Smooth muscle cell (in vitro differentiated cells): ENCODE data around the gene KLHL22. TPM values are rescaled to one million over a fixed set of nuclear protein-coding genes. Genes with fewer than 3 reads are reported as not detected.
A peak's percentile ranks its signal among the peaks of the same experiment; 100 is the strongest.
"Not testable (repeated sequence)": the region's sequence is repeated elsewhere in the genome, so short reads cannot be mapped to it uniquely, and the experiment has no call there.

ENCODE experiments used
- DNase-seq: peaks from one replicate; lab custom pipeline; 2025; ENCODE audit not compliant: unreplicated experiment; lab: John Stamatoyannopoulos, UW
- H2AFZ ChIP-seq: fragments of 200-600 bp; sonication (generic); 2 replicates; pipeline ENCODE4 v1.6.0; 2016; ENCODE audit warnings: antibody characterized with exemption, low read depth, mild to moderate bottlenecking
- H3F3A ChIP-seq: fragments of 200-600 bp; sonication (generic); 2 replicates; pipeline ENCODE4 v1.6.0; 2017; ENCODE audit warnings: antibody characterized with exemption, low read depth
- H3K27ac ChIP-seq: fragments of 200-600 bp; sonication (generic); 2 replicates; pipeline ENCODE4 v1.5.1; 2016; ENCODE audit warnings: low read depth, mild to moderate bottlenecking
- H3K27me3 ChIP-seq: fragments of 200-600 bp; sonication (generic); 2 replicates; pipeline ENCODE4 v1.6.1; 2016; ENCODE audit warnings: low read depth, mild to moderate bottlenecking
- H3K36me3 ChIP-seq: fragments of 200-600 bp; sonication (generic); 2 replicates; pipeline ENCODE4 v1.5.1; 2016; ENCODE audit warnings: low read depth
- H3K4me1 ChIP-seq: fragments of 200-600 bp; sonication (generic); 2 replicates; pipeline ENCODE4 v1.5.1; 2016; ENCODE audit warnings: low read depth
- H3K4me2 ChIP-seq: fragments of 200-600 bp; sonication (generic); 2 replicates; pipeline ENCODE4 v1.6.0; 2016; ENCODE audit warnings: mild to moderate bottlenecking
- H3K4me3 ChIP-seq: fragments of 200-600 bp; sonication (generic); 2 replicates; pipeline ENCODE4 v1.5.1; 2016; ENCODE audit warnings: mild to moderate bottlenecking
- H3K79me2 ChIP-seq: fragments of 200-600 bp; sonication (generic); 2 replicates; pipeline ENCODE4 v1.6.0; 2016; ENCODE audit warnings: low read depth, mild to moderate bottlenecking
- H3K9ac ChIP-seq: fragments of 200-600 bp; sonication (generic); 2 replicates; pipeline ENCODE4 v1.6.0; 2016; ENCODE audit warnings: low read depth
- H3K9me3 ChIP-seq: fragments of 200-600 bp; sonication (generic); replicated peaks from 2 replicates; pipeline ENCODE4 v1.5.1; 2016; ENCODE audit warnings: low read depth
- H4K20me1 ChIP-seq: fragments of 200-600 bp; sonication (generic); 2 replicates; pipeline ENCODE4 v1.6.0; 2016; ENCODE audit warnings: low read depth
- WGBS: methylation state at CpG from one replicate; pipeline ENCODE4 v1.1.7; 2016; ENCODE audit warnings: low lambda C conversion rate; 5-methylcytosine and 5-hydroxymethylcytosine counted together
- polyA plus RNA-seq: library from polyadenylated mRNA; unstranded; fragments of >200 nt; fragmentation: Nextera tagmentation; extraction: Ambion mirVana; gene quantifications from 2 replicates; pipeline ENCODE4 v1.2.1, GENCODE V29; 2016
- total RNA-seq: library from RNA; depleted of rRNA; stranded (reverse); fragments of >200 nt; gene quantifications from 2 replicates; pipeline ENCODE4 v1.2.3, GENCODE V29; 2014
- TF ChIP-seq, protein P1 (sequence below): fragments of 200-600 bp; sonication (generic); IDR thresholded peaks from 2 replicates; pipeline ENCODE4 v1.5.1; 2017; ENCODE audit warnings: borderline replicate concordance, mild to moderate bottlenecking, antibody characterized with exemption; ENCODE audit not compliant: insufficient read depth, poor library complexity, severe bottlenecking

The KLHL22 gene
- total and polyA plus RNA-seq, 2 experiments from 2014 or later: 17.1 to 27.3 TPM

DNA sequence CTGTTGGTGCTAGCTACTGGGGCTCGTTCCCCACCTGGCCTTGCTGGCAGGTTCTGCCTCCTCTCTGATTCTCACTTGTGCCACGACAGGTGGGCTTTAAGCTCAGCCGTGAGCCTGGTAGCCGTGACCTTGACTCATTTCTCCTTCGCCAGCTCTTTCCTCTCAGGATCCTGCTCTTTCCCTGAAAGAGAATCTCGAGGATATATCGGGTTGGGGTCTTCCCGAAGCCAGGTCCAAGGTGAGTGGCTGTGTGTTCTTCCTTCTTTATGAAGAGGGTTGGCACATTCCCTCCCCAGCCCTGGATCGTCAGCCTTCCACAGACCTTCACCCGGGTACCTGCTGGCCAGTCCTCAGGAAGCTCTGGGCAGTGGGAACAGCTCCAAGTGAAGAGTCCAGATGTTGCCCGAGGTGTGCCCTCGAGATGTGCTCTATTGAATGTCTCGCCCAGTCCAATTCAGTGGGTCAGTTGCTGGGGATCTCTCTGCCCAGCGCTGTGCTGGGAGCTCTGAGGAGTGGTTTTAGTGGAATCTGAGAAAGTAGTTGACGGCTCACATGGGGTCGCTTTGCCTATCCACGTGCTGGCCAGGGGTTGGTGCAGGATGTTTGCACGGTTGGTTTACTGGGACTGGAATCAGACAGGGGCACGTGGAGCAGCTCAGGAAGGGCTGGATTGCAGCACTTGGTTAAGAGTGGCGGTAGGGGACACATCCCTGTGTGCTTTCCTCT, 100.3 kb downstream of the KLHL22 start:
- Histone ChIP-seq H4K20me1 (peaks cover 36% of the 10 kb centered on the region), H3K27ac (no peak overlapping the region), H2AFZ (no peak overlapping the region), H3K9ac (no peak overlapping the region), H3K36me3 (no peaks in the 10 kb centered on the region), H3K4me2 (peak overlapping the region; percentile 93), H3K4me3 (peak overlapping the region; percentile 78), H3K79me2 (peaks cover 46% of the 10 kb centered on the region), H3K9me3 (no peaks in the 10 kb centered on the region), H3K4me1 (peaks cover 17% of the 10 kb centered on the region), H3K27me3 (no peaks in the 10 kb centered on the region), H3F3A (peaks cover 4% of the 10 kb centered on the region)
- WGBS: 82% methylated on average over 20 of the region's 20 CpGs
- TF ChIP-seq, protein P1, sequence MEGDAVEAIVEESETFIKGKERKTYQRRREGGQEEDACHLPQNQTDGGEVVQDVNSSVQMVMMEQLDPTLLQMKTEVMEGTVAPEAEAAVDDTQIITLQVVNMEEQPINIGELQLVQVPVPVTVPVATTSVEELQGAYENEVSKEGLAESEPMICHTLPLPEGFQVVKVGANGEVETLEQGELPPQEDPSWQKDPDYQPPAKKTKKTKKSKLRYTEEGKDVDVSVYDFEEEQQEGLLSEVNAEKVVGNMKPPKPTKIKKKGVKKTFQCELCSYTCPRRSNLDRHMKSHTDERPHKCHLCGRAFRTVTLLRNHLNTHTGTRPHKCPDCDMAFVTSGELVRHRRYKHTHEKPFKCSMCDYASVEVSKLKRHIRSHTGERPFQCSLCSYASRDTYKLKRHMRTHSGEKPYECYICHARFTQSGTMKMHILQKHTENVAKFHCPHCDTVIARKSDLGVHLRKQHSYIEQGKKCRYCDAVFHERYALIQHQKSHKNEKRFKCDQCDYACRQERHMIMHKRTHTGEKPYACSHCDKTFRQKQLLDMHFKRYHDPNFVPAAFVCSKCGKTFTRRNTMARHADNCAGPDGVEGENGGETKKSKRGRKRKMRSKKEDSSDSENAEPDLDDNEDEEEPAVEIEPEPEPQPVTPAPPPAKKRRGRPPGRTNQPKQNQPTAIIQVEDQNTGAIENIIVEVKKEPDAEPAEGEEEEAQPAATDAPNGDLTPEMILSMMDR: no peak
- no peak for DNase-seq

DNA sequence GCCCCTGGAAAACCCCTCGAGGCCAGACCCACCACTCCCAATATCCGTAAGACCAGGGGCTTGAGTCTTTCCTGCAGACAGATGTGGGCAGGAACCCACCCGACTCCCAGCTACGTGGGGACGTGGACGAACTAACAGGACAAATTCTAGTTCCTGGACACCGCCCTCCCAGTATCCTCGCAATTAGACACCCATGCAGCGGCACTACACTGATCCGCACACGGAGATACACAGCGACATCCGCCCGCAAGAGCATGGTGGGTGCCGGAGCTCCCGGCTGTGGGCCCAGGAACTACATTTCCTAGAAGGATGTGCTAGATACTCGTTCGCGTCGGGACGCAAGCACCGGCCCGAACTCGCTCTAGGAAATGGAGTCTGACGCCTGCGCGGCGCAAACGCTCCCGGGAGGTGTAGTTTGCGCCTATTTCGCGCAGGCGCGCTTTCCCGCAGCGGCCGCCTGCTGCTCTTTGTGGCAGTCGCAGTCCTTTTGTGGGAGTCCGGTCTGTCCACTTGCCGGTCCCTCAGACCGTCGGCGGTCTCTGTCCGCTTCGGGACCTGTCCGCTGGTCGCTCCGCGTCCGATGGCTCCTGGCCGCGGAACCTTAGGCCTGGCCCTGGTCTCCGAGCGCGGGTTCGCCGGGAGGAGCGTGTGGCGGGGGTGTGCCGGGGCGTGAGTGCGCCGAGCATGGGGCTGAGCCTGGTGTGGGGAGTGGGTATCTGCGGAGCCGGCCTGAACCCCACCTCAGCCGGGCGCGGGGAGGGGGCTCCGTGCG, 101.7 kb downstream of the KLHL22 start, which contains the start of gene ZNF74:
Gene ZNF74 (plus strand): TSS at position 447 of the 772 bp plus-strand sequence. CDS start 478 bp downstream, outside the sequence.
- H3K27me3 ChIP-seq: no peaks in the 10 kb centered on the region
- peaks cover 4% of the 10 kb centered on the region for H3F3A ChIP-seq
- H3K36me3 ChIP-seq: no peaks in the 10 kb centered on the region
- H3K9me3 ChIP-seq: no peaks in the 10 kb centered on the region
- H3K27ac ChIP-seq: no peak within 1 kb of the TSS
- peaks cover 17% of the 10 kb centered on the region for H3K4me1 ChIP-seq
- H3K4me2 ChIP-seq: peak within 1 kb of the TSS; percentile 93
- peak within 1 kb of the TSS; percentile 78 for H3K4me3 ChIP-seq
- H4K20me1 ChIP-seq: peaks cover 22% of the 10 kb centered on the region
- peak; percentile 56 for DNase-seq
- H3K9ac ChIP-seq: peak within 1 kb of the TSS; percentile 73
- peak within 1 kb of the TSS; percentile 99 for H2AFZ ChIP-seq
- WGBS: 7% methylated on average over 54 of the region's 71 CpGs
- TF ChIP-seq, protein P1: no peak
- peaks cover 35% of the 10 kb centered on the region for H3K79me2 ChIP-seq

DNA sequence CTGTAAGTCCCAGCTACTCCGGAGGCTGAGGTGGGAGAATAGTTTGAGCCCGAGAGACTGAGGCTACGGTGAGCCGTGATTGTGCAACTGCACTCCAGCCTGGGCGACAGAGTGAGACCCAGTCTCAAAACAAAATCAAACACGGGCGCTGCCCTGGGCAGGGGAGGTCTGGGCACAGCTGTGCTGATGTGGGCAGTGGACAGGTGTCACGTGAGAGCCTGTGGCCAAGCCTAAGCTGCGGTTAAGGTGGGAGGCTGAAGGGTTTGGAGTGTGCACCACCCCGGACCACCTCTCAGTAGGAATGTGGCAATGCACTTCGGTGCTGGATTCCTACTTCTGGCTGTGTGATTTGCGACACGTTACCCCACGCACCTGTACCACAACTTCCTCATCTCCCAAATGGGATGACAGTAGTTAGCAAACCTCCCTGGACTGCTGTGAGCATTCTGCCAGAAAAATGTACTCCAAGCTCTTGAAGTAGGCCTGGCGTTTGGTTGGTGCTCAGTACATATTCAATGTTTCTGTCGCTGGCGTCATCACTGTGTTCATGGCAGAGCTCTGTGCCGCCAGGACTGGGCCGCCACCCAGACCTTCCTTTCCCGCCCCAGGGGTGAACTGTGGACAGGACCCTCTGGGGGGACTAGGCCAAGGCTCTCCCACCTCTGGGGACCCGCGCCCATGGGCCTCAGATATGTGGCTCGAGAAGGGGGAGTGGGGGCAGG, 102.5 kb downstream of the KLHL22 start:
- H4K20me1 ChIP-seq: peaks cover 20% of the 10 kb centered on the region
- H3K4me3 ChIP-seq: peak overlapping the region; percentile 78
- peaks cover 17% of the 10 kb centered on the region for H3K4me1 ChIP-seq
- TF ChIP-seq, protein P1: no peak
- WGBS: 96% methylated on average over 23 of the region's 23 CpGs
- no peak for DNase-seq
- H3K9ac ChIP-seq: peak overlapping the region; percentile 13
- H2AFZ ChIP-seq: peak overlapping the region; percentile 99
- peaks cover 4% of the 10 kb centered on the region for H3F3A ChIP-seq
- no peaks in the 10 kb centered on the region for H3K27me3 ChIP-seq
- H3K9me3 ChIP-seq: no peaks in the 10 kb centered on the region
- no peak overlapping the region for H3K27ac ChIP-seq
- no peaks in the 10 kb centered on the region for H3K36me3 ChIP-seq
- H3K79me2 ChIP-seq: peaks cover 29% of the 10 kb centered on the region
- H3K4me2 ChIP-seq: peak overlapping the region; percentile 93

DNA sequence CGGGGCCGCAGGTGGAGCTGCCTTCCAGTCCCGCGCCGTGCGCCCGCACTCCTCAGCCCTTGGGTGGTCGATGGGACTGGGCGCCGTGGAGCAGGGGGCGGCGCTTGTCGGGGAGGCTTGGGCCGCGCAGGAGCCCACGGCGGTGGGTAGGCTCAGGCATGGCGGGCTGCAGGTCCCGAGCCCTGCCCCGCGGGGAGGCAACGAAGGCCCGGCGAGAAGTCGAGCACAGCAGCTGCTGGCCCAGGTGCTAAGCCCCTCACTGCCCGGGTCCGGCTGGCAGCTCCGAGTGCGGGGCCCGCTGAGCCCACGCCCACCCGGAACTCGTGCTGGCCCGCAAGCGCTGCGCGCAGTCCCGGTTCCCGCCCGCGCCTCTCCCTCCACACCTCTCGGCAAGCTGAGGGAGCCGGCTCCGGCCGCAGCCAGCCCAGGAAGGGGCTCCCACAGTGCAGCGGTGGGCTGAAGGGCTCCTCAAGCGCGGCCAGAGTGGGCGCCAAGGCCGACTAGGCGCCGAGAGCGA, 103.2 kb downstream of the KLHL22 start:
- Histone ChIP-seq H3K79me2 (peaks cover 23% of the 10 kb centered on the region), H3K4me1 (peaks cover 17% of the 10 kb centered on the region), H4K20me1 (peaks cover 15% of the 10 kb centered on the region)
- H3K4me3 ChIP-seq, H3K27me3 ChIP-seq, H3K4me2 ChIP-seq, H2AFZ ChIP-seq, H3K9ac ChIP-seq, H3K36me3 ChIP-seq, H3K9me3 ChIP-seq, H3K27ac ChIP-seq, H3F3A ChIP-seq, DNase-seq: not testable (repeated sequence)
- WGBS: over 99% methylated on average over 33 of the region's 53 CpGs
